ENCODE results near the gene MED27. TPM values are rescaled to one million over a fixed set of nuclear protein-coding genes. Genes with fewer than 3 reads are reported as not detected.

MED27 gene
- total RNA-seq, 3 donors from 2014 or later = 13.0 to 16.3 (median 14.4) TPM

GRCh38 chr9:131910572-131910971 is 169.1 kb downstream of the MED27 start:
- Histone ChIP-seq H3K9me3 (no peaks in the 10 kb centered on the region), H3K4me3 (no peak overlapping the region), H3K4me1 (ENCODE audit: low read depth) (no peaks in the 10 kb centered on the region), H3K36me3 (ENCODE audit: low read depth) (no peaks in the 10 kb centered on the region)
- intact Hi-C loops (cut with DNase I, micrococcal nuclease) = no loop called here
- no peak for DNase-seq
- TF ChIP-seq CTCF (IDR thresholded peaks at IDR 0.05) = no peak
- no peak for ATAC-seq

- intact Hi-C loops (cut with DNase I, micrococcal nuclease) = no loop called here
- no peaks in the 10 kb centered on the region for H3K4me1 ChIP-seq (ENCODE audit: low read depth)
- no peak for DNase-seq
- H3K36me3 ChIP-seq (ENCODE audit: low read depth) = no peaks in the 10 kb centered on the region
- no peak for TF ChIP-seq CTCF (IDR thresholded peaks at IDR 0.05)
- H3K9me3 ChIP-seq = no peaks in the 10 kb centered on the region
- no peak overlapping the region for H3K4me3 ChIP-seq
- no peak for ATAC-seq
These were observed 174.5 kb downstream of the MED27 start for GRCh38 chr9:131905144-131905543.

- no peak overlapping the region for H3K4me3 ChIP-seq
- intact Hi-C loops (cut with DNase I, micrococcal nuclease) = no loop called here
- no peak for TF ChIP-seq CTCF (IDR thresholded peaks at IDR 0.05)
- H3K4me1 ChIP-seq (ENCODE audit: low read depth) = no peaks in the 10 kb centered on the region
- no peaks in the 10 kb centered on the region for H3K36me3 ChIP-seq (ENCODE audit: low read depth)
- ATAC-seq (no peak), DNase-seq (no peak)
- no peaks in the 10 kb centered on the region for H3K9me3 ChIP-seq
These were observed 180.1 kb downstream of the MED27 start for GRCh38 chr9:131899296-131900228.

GRCh38 chr9:131892902-131893500 is 186.7 kb downstream of the MED27 start:
- ATAC-seq (no peak), DNase-seq (no peak)
- H3K36me3 ChIP-seq (ENCODE audit: low read depth) = no peaks in the 10 kb centered on the region
- no peaks in the 10 kb centered on the region for H3K4me1 ChIP-seq (ENCODE audit: low read depth)
- intact Hi-C loops (cut with DNase I, micrococcal nuclease) = no loop called here
- TF ChIP-seq CTCF (IDR thresholded peaks at IDR 0.05) = no peak
- H3K9me3 ChIP-seq = no peaks in the 10 kb centered on the region
- H3K4me3 ChIP-seq = no peak overlapping the region

- H3K9me3 ChIP-seq = no peaks in the 10 kb centered on the region
- no peak for TF ChIP-seq CTCF (IDR thresholded peaks at IDR 0.05)
- no peak for ATAC-seq
- no peaks in the 10 kb centered on the region for H3K36me3 ChIP-seq (ENCODE audit: low read depth)
- H3K4me1 ChIP-seq (ENCODE audit: low read depth) = no peaks in the 10 kb centered on the region
- DNase-seq = no peak
- no peak overlapping the region for H3K4me3 ChIP-seq
- intact Hi-C loops (cut with DNase I, micrococcal nuclease) = no loop called here
These were observed 187.4 kb downstream of the MED27 start for GRCh38 chr9:131892162-131892707.

All from mucosa of descending colon (tissue), 3 donors.